ENCODE measurements around the gene ADAM33.

Gene ADAM33, protein sequence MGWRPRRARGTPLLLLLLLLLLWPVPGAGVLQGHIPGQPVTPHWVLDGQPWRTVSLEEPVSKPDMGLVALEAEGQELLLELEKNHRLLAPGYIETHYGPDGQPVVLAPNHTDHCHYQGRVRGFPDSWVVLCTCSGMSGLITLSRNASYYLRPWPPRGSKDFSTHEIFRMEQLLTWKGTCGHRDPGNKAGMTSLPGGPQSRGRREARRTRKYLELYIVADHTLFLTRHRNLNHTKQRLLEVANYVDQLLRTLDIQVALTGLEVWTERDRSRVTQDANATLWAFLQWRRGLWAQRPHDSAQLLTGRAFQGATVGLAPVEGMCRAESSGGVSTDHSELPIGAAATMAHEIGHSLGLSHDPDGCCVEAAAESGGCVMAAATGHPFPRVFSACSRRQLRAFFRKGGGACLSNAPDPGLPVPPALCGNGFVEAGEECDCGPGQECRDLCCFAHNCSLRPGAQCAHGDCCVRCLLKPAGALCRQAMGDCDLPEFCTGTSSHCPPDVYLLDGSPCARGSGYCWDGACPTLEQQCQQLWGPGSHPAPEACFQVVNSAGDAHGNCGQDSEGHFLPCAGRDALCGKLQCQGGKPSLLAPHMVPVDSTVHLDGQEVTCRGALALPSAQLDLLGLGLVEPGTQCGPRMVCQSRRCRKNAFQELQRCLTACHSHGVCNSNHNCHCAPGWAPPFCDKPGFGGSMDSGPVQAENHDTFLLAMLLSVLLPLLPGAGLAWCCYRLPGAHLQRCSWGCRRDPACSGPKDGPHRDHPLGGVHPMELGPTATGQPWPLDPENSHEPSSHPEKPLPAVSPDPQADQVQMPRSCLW

DNA sequence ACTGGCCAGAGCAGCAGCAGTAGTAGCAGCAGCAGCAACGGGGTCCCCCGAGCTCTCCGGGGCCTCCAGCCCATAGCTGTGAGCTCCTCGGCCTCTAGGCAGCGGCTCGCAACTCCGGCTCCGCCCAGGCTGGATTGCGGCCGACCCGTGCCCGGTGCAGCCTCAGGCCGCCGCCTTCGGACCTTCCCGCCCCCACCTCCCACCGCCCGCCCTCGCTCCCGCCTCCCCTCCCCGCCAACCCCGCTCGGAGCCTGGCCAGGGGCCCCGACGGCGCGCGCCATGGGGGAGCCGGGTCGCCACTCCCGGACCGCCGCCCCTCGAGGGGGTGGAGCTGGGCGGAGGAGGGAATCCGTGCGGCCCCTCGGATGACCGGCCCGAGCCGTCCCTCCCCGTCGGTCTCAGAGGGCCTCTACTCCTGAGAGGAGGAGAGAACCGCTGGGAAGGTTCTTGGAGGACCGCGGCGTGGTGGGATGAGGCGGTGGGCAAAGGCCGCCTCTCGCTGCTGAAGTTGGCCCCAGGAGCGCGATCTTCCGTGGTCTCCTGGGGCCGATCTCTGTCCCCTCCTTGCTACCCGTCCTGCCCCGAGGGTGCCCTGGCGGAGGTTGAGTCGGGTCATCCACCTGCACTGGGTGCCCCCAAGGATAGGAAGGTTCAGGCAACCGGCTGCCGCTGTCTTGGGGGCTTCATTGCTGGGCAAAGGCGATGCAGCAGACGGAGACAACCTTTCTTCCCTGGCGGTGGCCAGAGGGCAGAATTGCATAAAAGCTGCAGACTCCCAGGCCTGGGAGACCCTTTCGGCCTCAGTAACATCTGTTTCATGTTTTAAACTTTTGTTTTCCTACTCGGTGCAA, at the start of gene ADAM33:
ADAM33 (minus strand) TSS at position 80 of the 851 bp plus-strand sequence; CDS start at position 74, 6 bp downstream.
- DNase-seq = no peak

DNA sequence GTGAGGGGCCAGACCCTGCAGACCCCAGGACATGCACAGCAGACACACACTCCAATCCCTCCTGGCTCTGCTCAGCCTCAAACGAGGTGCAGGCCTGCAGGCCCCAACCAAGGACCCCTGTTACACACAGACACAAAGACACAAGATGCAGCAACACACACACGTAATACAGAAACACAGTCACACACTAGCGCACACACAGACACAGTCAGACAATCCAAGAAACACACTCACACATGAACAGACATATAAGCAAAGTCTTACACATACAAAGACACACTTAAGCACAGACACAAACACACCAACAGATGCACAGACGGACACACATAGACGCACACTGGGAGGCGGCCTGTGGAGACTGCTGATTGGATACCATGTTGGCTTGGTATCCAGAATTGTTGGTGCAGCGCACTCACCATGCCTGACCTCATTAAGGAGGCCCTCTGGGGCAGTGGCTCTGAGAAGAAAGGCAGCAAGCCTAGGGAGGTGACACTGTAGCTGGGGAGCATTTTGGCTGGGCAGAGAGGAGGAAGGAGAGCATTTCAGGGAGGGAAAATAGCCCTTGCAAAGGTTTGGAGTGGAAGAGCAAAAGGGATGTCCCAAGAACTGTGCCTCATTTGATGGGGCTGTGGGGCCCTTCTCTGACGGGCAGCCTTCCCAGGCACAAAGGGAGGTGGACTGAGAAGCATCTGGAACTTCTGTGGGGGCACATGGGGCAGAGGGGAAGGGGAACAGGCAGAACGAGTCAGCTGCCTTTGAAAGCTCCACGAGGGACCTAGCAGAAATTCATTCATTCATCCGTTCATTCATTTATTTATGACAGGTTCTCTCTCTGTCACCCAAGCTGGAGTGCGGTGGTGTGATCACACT, 49.2 kb upstream of the ADAM33 start:
- DNase-seq = no peak

DNA sequence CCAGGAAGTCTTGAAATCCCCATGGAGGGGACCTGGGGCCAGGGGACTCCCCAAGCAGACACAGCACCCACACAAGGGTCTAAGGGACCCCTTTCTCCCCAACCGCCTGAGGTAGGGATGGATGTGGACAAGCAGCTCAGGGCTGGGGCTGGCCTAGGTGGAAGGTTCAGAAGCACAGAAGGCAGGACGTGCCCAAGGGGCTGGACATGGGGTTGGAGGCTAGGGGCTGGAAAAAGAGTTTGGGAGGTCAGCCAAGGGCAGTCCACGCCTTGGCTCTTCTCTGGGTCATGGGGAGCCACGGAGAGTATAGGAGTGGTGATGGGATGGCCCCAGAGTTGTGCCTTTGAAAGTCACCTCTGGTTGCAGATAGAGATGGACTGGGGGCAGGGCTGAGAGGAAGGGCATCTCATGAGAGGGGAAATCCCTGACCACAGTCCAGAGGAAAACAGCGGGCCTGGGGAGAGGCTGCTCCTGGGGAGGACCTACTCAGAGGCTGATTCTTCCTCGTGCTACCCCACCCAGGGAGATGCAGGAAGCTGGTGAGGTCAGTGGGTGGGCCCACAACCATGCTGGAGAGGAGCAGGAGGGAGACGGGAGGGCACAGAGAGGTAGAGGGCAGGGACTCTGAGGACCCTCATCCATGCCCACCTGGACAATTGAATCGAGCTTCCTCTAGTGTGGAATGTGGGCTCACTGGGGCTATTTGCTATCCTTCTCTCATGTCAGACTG, 48.2 kb upstream of the ADAM33 start:
- no peak for DNase-seq

DNA sequence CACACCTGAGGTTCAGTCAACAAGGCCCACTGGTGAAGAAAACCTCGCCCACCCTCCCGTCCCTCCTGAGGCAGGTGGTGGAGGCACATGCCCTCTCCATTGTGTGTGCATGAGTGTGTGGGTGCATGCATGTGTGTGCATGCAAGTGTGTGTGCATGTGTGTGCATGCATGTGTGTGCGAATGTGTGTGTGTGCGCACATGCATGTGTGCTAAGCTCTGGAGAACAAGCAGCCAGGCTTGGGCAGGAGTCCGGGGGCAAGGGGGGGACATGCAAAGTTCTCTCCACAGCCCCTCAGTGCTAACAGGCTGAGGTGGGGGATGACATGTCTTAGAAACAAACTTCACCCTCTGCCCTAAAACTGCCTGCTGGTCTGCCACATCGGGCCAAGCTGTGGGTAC, 47.6 kb upstream of the ADAM33 start:
- no peak for DNase-seq

DNA sequence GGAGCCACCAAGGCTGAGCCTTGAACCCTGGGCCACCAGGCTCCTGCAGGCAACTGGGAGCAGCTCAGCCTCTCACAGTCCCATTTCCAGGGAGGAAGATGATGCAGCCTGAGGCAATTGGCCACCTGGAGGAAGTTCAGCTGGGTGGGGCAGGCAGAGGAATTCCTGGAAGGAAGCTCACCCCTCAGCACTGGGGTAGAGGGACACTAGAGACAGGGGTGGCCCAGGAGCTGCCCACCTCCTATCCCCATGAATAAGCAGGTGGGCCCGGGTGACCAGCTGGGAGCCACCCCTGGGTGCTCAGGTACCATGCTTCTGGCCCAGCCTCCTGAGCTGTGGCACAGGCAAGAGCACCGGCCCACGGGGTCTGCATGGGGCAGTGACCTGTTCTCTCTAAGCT, 47.1 kb upstream of the ADAM33 start:
- DNase-seq = no peak

DNA sequence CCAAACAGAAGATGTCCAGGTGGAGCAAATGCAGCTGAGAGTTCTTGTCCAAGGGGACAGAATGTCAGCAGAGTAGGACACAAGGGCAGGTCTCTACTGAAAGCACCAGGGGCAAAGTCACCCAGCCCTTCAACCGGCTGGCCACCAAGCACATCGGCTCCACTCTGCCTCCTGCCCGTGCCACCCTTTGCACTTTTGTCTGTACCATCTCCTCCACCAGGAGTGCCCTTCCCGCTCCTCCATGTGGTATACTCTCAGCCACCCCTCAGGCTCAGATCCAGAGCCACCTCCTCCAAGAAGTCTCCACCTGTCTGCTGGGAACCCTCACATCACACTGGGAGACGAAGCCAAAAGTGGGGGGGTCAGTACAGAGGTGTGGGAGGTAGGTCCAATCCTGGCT, 46.5 kb upstream of the ADAM33 start:
- no peak for DNase-seq

DNA sequence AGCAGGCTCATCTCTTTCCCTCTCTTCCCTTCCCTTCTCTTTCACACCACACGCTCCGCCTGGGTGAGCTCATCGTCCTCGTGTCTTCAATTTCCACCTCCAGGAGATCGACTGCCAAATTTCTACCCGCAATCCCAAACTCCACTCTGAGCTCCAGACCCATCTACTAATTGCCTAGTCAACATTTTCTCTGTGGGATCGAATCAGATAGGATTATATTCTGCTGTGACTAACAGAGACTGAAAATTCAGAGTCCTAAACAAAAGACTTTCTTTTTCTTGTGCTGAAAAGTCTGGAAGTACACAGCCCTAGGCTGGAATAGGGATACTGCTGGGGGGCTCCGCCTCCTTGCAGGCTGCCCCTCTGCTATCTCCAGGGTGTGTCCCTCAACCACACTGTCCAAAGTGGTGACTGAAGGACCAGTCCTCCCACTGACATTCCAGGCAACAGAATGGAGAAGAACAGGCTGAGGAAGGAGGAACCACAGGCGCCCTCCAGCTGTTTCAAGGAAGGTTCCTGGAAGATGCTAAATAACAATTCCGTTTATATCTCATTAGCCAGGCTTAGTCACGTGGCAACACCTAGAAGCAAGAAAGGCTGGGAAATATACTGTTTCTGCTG, 45.7 kb upstream of the ADAM33 start:
- DNase-seq = no peak

DNA sequence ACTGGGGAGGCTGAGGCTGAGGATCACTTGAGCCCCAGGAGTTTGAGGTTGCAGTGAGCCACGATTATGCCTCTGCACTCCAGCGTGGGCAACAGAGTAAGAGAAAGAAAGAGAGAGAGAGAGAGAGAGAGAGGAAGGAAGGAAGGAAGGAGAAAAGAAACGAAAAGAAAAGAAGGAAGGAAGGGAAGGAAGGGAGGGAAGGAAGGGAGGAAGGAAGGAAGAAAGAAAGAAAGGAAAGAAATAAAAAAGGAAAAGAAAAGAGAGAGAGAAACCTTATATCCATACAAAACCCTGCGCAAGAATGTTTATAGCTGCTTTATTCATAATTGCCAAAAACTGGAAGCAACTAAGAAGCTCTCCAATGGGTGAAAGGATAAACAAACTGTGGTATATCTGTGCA, 42.5 kb upstream of the ADAM33 start:
- no peak for DNase-seq

DNA sequence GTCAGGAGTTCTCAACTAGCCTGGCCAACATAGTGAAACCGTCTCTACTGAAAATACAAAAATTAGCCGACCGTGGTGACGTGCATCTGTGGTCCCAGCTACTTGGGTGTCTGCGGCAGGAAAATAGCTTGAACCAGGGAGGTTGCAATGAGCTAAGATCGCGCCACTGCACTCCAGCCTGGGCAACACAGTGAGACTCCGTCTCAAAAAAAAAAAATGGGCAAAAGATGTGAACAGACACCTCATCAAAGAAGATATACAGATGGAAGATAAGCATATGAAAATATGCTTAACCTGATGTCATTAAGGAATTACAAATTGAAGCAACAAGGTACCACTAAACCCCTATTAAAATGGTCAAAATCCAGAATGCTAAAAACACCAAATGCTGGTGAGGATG, 41.5 kb upstream of the ADAM33 start:
- DNase-seq = no peak

DNA sequence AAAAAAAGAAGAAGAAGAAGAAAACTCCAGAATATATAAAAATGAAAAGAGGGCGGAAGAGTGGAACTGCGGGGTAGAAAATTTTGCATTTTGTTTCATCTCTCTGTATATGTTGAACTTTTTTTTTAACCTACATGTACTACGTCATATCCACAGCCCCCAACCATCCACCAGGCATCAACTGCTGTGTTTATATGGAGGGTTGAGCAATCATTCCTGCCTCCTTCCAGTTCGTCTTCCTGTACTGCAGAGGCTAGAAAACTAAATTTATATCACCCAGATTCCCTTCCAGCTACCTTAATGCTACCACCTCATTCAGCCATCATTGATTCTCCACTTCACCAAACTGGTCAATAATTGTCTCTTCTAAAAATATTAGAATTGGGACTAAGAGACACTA, 40.1 kb upstream of the ADAM33 start:
- no peak for DNase-seq

DNA sequence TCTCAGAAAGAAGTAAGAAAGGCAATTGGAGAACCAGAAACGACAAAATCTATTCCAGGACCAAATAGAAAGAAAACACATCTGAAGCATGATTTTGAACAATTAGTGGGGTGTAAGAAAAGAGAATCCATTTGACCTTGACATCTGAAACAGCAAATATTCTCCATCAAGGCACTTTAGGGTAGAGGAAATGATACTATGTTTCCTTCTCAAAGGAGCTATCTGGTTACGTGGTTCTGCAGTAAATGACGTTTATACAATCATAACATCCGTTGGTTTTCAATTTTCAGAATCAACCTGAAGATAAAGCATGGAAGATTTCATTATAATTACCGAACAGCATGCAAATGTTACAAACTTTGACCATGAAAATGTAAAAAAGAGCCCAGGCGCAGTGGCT, 38.8 kb upstream of the ADAM33 start:
- DNase-seq = no peak

DNA sequence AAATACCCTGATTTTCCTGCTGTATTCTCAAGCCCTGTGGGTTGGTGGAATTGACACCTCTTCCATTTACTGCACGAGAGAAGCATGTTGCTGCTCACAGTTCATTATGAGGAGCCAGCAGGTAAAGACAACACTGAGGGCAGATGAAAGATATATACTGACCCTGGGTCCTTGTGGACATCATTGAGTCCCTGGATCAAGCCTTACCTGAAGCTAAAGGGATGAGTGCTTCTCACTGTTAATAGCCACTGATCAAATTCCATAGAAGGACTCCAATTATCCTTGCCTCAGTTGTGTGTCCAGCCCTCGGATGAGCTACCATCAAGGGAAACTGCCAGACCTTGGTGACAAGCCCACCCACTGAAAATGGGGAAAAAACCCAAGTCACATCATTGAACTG, 38.3 kb upstream of the ADAM33 start:
- no peak for DNase-seq

DNA sequence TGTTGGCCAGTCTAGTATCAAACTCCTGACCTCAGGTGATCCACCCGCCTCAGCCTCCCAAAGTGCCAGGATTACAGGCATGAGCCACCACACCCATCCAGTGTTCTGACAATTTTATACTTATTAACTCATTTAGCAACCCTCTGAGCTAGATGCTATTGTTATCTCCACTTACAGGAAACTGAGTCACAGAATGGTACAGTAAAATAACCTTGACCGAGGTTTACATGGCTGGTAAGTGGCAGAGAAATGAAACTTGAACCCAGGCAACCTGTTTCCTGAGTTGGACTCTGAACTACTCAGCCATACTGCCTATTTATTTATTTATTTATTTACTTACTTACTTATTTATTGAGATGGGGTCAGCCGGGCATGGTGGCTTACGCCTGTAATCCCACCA, 37.2 kb upstream of the ADAM33 start:
- DNase-seq = no peak

DNA sequence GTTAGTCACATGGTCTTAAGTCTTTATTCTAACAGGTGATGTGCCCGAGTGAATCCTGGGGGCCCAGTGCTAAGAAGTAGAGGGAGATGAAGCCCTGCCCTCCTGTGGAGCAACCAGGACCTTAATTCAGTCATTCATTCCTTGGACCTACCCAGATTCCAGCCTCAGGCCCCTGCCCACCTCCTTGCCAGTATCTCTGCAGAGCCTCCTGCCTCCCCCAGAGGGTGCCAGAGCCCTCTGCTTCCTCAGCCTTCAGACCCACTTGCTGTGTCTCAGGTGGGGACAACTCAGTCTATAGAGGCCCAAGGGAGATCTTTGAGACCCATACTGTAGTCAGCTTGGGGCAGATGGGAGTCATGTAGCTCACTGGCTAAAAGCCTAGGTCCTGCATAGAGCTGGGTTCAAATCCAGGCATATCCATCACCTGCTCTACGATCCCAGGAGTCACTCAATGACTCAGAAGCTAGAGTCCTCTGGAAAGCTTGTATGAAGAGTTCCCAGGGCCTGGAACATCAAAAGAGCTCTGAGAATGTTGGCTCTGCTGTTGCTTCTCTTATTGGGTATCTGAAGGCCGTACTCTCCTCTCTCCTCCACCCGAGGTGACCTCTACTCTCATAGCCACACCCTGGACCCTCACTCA, 34.5 kb upstream of the ADAM33 start:
- peak; percentile 27 for DNase-seq

DNA sequence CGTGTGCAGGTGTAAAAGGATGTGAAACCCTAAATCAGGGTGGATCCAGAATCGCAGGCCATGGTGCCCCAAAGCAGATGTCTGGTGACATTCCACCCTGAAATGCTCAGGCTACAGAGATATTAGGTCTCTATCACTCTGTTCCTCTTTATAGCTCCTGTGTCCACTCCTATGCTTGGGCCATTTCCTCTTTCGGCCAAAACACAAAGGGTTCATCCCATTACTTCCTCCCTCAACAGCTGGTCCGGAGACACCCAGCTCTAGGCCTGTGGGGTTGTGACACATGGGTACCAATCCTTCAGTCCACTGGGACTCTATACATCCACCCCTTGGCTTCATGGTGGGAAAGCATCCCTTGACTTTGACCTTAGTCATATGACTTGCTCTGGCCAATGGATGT, 32.3 kb upstream of the ADAM33 start:
- DNase-seq = no peak

DNA sequence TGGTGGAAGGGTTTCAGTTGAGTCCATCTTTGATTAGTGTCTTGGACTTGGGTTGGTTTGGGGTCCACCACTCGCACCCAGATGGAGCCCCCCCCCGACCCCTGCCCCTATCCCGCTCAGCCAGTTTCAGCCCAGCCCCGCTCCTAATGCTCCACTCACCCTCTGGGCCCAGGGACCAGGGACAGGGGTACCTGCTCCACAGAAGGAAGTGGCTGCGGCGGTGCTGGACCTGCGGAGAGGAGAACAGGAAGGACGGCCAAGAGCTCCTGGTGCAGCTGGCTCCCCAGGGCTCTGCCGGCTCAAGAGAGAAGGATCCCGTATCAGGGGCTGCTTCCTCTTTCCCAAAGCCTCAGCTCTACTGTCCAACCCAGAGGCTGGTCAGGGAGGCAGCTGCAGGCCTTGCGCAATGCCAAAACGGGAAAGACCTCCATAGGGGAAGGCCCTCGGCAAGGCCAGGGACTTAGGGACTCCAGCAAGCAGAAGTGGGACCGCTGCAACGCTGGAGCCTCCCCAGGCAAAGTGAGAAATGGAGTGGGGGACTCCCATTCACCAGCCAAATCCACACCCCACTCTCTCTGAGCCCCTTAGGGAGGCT, 30.6 kb upstream of the ADAM33 start, which contains the start of gene SIGLEC1:
SIGLEC1 (minus strand) TSS at position 322 of the 595 bp plus-strand sequence. CDS start 5,472 bp downstream, outside the sequence.
- no peak for DNase-seq

DNA sequence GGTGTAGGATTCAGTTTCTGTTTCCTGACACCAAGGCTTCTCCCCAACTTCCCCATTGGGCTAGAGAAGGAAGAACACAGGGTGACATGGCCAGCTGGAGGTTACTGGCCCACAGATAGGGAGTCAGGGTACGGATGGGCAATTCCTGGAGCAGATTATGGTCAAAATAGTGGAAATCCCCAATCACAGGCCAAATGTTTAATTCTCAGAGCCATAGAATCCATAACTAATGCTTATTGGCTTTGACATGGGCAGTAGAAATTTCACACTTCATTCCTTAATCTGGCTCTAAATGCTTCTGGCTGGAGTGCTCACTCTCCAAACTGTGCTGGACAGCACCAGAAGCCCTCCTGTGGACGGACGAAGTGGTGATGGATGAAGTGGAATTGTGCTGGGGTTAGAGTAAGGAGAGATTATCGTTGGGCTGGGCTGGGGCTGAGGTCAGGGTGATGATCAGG, 29.7 kb upstream of the ADAM33 start:
- DNase-seq = no peak

DNA sequence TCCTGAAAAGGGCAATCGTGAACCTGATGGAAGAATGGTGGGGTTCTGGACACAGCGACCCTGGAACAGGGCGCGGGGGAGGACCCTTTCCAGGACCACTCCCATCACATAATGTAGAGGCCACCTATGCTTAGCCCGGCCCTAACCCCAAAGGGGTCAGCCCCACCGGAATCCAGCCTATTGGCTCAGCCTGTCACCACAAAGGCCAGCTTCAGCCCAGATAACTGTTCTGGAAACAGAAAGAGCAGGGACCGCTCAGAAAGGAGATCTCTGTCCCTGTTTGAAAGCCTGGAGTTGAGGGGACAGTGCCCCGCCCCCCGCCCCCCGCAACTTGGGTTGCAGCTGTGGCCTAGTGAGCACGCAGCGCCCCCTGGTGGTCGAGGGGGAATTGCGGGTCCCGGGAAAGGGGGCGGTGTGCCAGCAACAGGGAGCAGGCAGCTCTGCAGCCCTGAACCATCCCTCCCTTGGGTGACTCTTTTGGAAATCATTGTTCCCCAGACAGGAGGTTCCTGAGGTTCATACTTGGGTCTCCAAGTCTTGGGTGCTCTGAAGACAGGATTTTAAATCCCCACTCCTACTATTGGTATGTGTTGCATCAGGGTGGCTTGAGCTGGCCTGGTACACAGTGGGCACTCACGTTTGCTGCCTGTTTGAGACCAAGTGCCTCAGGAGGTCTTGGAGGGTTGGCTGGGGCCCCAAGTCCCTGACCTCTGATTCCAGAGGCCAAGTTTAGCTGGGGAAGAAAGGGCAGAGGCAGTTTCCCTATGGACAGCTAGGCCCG, 29.1 kb upstream of the ADAM33 start:
- DNase-seq = no peak

DNA sequence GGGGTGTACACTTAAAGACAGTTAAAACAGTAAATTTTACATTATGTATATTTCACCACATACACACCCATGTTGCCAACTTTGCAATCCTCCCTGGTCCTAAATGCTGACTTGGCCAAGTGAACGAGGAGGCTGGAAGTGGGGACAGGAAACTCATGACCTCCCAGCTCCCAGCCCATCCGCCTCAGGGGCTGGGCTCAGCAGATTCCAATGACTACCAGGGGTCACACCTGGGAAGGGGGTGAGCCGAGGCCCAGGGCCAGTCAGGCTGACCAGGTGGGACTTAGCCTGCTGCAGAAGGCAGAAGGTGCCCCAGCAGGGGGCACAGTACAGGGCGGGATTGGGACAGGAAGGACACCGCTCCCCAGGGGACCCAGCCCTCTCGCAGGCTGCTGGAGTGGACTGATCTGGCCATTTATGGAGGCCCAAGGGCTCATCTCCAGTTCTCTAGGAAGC, 28.2 kb upstream of the ADAM33 start:
- DNase-seq = no peak

All from SHP77 treated with DMSO at 0.1 percent for 48 hours (cell line).